Sigmoid colon (tissue), 4 donors: ENCODE measurements around the gene ZNF462.

Experiments
- POLR2A ChIP-seq, 2 donors: fragments of 450-650 bp; IDR thresholded peaks; one replicate each; pipeline ENCODE4 v1.6.1; 2016; ENCODE audit warnings: antibody characterized with exemption in 2 of 2, mild to moderate bottlenecking in 2 of 2, moderate library complexity in 2 of 2
- POLR2AphosphoS5 ChIP-seq, 4 donors: sonication (generic); formaldehyde crosslinking; IDR thresholded peaks; one replicate each; pipeline ENCODE4 v1.6.1; 2017; ENCODE audit warnings: antibody characterized with exemption in 4 of 4
- TF ChIP-seq, protein P1 (sequence below), 4 experiments: fragments of 450-650 bp in 3 of 4; fragments of 200-600 bp in 1 of 4; IDR thresholded peaks; one replicate each; pipeline ENCODE4 v1.5.1; 2016 to 2019; ENCODE audit warnings: antibody characterized with exemption in 4 of 4, mild to moderate bottlenecking in 3 of 4, moderate library complexity in 2 of 4

DNA sequence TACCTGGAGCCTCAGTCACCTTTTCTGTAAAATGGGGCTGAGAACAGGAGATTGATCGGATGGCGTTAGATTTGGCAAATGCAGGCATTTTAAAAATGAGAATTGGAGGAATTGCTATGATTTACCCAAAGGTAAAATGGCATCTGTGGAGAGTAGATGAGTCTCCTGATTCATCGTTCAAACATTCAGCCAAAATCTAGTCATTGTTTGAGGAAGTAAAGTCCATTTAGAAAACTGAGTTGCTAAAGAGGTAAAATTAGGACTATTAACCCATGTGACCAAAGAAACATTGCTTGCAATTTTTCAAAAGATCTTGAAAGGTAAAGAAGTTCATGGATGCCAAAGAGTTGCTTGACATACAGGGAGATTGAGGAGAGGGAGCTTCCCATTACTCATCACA is 69.7 kb downstream of the ZNF462 start:
- TF ChIP-seq POLR2AphosphoS5 (IDR thresholded peaks at IDR 0.05): no peak
- TF ChIP-seq, protein P1, sequence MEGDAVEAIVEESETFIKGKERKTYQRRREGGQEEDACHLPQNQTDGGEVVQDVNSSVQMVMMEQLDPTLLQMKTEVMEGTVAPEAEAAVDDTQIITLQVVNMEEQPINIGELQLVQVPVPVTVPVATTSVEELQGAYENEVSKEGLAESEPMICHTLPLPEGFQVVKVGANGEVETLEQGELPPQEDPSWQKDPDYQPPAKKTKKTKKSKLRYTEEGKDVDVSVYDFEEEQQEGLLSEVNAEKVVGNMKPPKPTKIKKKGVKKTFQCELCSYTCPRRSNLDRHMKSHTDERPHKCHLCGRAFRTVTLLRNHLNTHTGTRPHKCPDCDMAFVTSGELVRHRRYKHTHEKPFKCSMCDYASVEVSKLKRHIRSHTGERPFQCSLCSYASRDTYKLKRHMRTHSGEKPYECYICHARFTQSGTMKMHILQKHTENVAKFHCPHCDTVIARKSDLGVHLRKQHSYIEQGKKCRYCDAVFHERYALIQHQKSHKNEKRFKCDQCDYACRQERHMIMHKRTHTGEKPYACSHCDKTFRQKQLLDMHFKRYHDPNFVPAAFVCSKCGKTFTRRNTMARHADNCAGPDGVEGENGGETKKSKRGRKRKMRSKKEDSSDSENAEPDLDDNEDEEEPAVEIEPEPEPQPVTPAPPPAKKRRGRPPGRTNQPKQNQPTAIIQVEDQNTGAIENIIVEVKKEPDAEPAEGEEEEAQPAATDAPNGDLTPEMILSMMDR (IDR thresholded peaks at IDR 0.05): no peak
- TF ChIP-seq POLR2A (IDR thresholded peaks at IDR 0.05): no peak
